HCT116 (cell line): ENCODE measurements around the gene FAM47E. TPM values are rescaled to one million over a fixed set of nuclear protein-coding genes. Genes with fewer than 3 reads are reported as not detected.

Experiments used
- ATAC-seq: fragments of 200-7000 bp; cut with Tn5 transposase; 2 replicates; pipeline ENCODE4 v1.9.1; 2020; ENCODE audit warnings: mild to moderate bottlenecking, moderate library complexity
- BruUV-seq: library from RNA; stranded (reverse); fragments of 400-500 nt; replicated peaks from 2 replicates; lab custom pipeline; 2021; lab: Mats Ljungman, UMichigan
- CTCF ChIA-PET: fragments of 300-600 bp; sonication (Branson Sonifier 250); formaldehyde crosslinking; loops from one replicate; lab custom pipeline; 2021; ENCODE audit warnings: antibody characterized with exemption; lab: Charles Lee
- POLR2A ChIA-PET: fragments of 300-600, 350-600 bp; sonication (Branson Sonifier 250); formaldehyde crosslinking; loops from one replicate; lab custom pipeline; 2021; ENCODE audit warnings: antibody characterized with exemption; lab: Charles Lee
- RAD21 ChIA-PET, 2 experiments: fragments of 300-600 bp; sonication (Branson Sonifier 250); formaldehyde crosslinking; loops; one replicate each; lab custom pipeline; 2023; ENCODE audit warnings: low total read pairs in 2 of 2; ENCODE audit not compliant: uncharacterized antibody in 2 of 2, unreplicated experiment in 2 of 2, low non-redundant PET in 1 of 2; lab: Charles Lee
- DNase-seq: peaks from one replicate; pipeline ENCODE4 v3.0.0-alpha.2; 2010; ENCODE audit warnings: low read depth, low spot score
- H2AFZ ChIP-seq: fragments of 200-600 bp; shearing (Covaris generic), sonication (generic); 2 replicates; pipeline ENCODE4 v1.6.1; 2017; ENCODE audit warnings: low read depth, mixed run types, mixed read lengths, antibody characterized with exemption, low read length; ENCODE audit not compliant: poor library complexity, severe bottlenecking
- H3K27ac ChIP-seq: 2 replicates; pipeline ENCODE4 v1.5.1; 2012; ENCODE audit warnings: low read depth, low read length
- H3K27me3 ChIP-seq: fragments of 200-600 bp; sonication (generic); 2 replicates; pipeline ENCODE4 v1.6.1; 2016; ENCODE audit warnings: mixed run types, low read length, mixed read lengths; ENCODE audit not compliant: insufficient read depth
- H3K36me3 ChIP-seq, 2 experiments: fragments of 200-500 bp in 1 of 2; fragments of 200-600 bp in 1 of 2; sonication (Bioruptor generic) in 1 of 2; sonication (generic) in 1 of 2; 2 replicates each; pipeline versions ENCODE4 v1.5.1 to v1.6.1; 2014 to 2016; ENCODE audit warnings: low read length in 2 of 2, inconsistent platforms in 1 of 2, mixed read lengths in 1 of 2, mixed run types in 1 of 2; ENCODE audit not compliant: insufficient read depth in 2 of 2, control insufficient read depth in 1 of 2
- H3K4me1 ChIP-seq, 2 experiments: fragments of 200-600 bp in 1 of 2; sonication (generic) in 1 of 2; 2 replicates each; pipeline versions ENCODE4 v1.5.1 to v1.6.1; 2012 to 2017; ENCODE audit warnings: low read length in 2 of 2, inconsistent platforms in 1 of 2, mild to moderate bottlenecking in 1 of 2, mixed read lengths in 1 of 2, mixed run types in 1 of 2, moderate library complexity in 1 of 2; ENCODE audit not compliant: insufficient read depth in 2 of 2, control insufficient read depth in 1 of 2
- H3K4me2 ChIP-seq: fragments of 200-600 bp; sonication (generic); 2 replicates; pipeline ENCODE4 v1.6.1; 2017; ENCODE audit warnings: mixed run types, low read length, mixed read lengths
- H3K4me3 ChIP-seq, 2 experiments: fragments of 200-600 bp in 1 of 2; sonication (generic) in 1 of 2; replicated peaks in 1 of 2; 2 replicates each; pipeline ENCODE4 v1.5.1; 2011 to 2016; ENCODE audit warnings: low read length in 2 of 2, control low read depth in 1 of 2, low read depth in 1 of 2, mild to moderate bottlenecking in 1 of 2, mixed read lengths in 1 of 2, mixed run types in 1 of 2
- H3K79me2 ChIP-seq: fragments of 200-600 bp; sonication (generic); 2 replicates; pipeline ENCODE4 v1.6.1; 2017; ENCODE audit warnings: mild to moderate bottlenecking, mixed run types, low read length, moderate library complexity, mixed read lengths; ENCODE audit not compliant: insufficient read depth
- H3K9ac ChIP-seq: fragments of 200-600 bp; sonication (generic); 2 replicates; pipeline ENCODE4 v1.6.1; 2016; ENCODE audit warnings: low read length, mixed read lengths
- H3K9me2 ChIP-seq: fragments of 200-600 bp; sonication (generic), shearing (Covaris generic); 2 replicates; pipeline ENCODE4 v1.6.1; 2017; ENCODE audit warnings: mixed run types, mild to moderate bottlenecking, moderate library complexity; ENCODE audit not compliant: insufficient read depth
- H3K9me3 ChIP-seq, 2 experiments: fragments of 200-500 bp in 1 of 2; fragments of 200-600 bp in 1 of 2; sonication (Bioruptor generic) in 1 of 2; sonication (generic) in 1 of 2; 2 replicates each; pipeline ENCODE4 v1.6.1; 2014 to 2017; ENCODE audit warnings: low read length in 2 of 2, mixed read lengths in 2 of 2, inconsistent platforms in 1 of 2, low read depth in 1 of 2, mild to moderate bottlenecking in 1 of 2, mixed run types in 1 of 2, moderate library complexity in 1 of 2; ENCODE audit not compliant: control insufficient read depth in 1 of 2, insufficient read depth in 1 of 2
- H4K20me1 ChIP-seq: fragments of 200-600 bp; sonication (generic), shearing (Covaris generic); 2 replicates; pipeline ENCODE4 v1.6.1; 2017; ENCODE audit warnings: mixed run types, mild to moderate bottlenecking, moderate library complexity; ENCODE audit not compliant: insufficient read depth
- CBX3 ChIP-seq: IDR thresholded peaks from 2 replicates; pipeline ENCODE4 v1.6.1; 2012; ENCODE audit warnings: low read depth
- CEBPB ChIP-seq: IDR thresholded peaks from 2 replicates; pipeline ENCODE4 v1.6.1; 2012; ENCODE audit warnings: low read depth
- EGR1 ChIP-seq: IDR thresholded peaks from 2 replicates; pipeline ENCODE4 v1.6.1; 2012; ENCODE audit warnings: low read depth
- ELF1 ChIP-seq: IDR thresholded peaks from 2 replicates; pipeline ENCODE4 v1.6.1; 2012; ENCODE audit warnings: low read depth, borderline replicate concordance
- EZH2 ChIP-seq: fragments of 200-600 bp; sonication (generic); IDR thresholded peaks from 2 replicates; pipeline ENCODE4 v1.6.1; 2017; ENCODE audit warnings: antibody characterized with exemption, mixed run types
- EZH2phosphoT487 ChIP-seq: fragments of 200-600 bp; IDR thresholded peaks from 2 replicates; pipeline ENCODE4 v1.6.1; 2018; ENCODE audit warnings: antibody characterized with exemption, borderline replicate concordance
- FOSL1 ChIP-seq: IDR thresholded peaks from 2 replicates; pipeline ENCODE4 v1.6.1; 2012; ENCODE audit warnings: low read depth
- JUND ChIP-seq: IDR thresholded peaks from 2 replicates; pipeline ENCODE4 v1.6.1; 2012
- MAX ChIP-seq: IDR thresholded peaks from 2 replicates; pipeline ENCODE4 v1.6.1; 2012
- POLR2AphosphoS5 ChIP-seq: IDR thresholded peaks from 2 replicates; pipeline ENCODE4 v1.6.1; 2011; ENCODE audit warnings: mild to moderate bottlenecking, low read depth, low read length, moderate library complexity
- RAD21 ChIP-seq: IDR thresholded peaks from 2 replicates; pipeline ENCODE4 v1.6.1; 2012; ENCODE audit warnings: low read depth, mild to moderate bottlenecking
- SIN3A ChIP-seq: IDR thresholded peaks from 2 replicates; pipeline ENCODE4 v1.6.1; 2012; ENCODE audit warnings: low read depth
- SP1 ChIP-seq: IDR thresholded peaks from 2 replicates; pipeline ENCODE4 v1.6.1; 2012; ENCODE audit warnings: low read depth
- SRF ChIP-seq: IDR thresholded peaks from 2 replicates; pipeline ENCODE4 v1.6.1; 2012; ENCODE audit warnings: low read depth
- TCF7L2 ChIP-seq: IDR thresholded peaks from 2 replicates; pipeline ENCODE4 v1.7.0; 2011; ENCODE audit warnings: borderline replicate concordance, inconsistent platforms; ENCODE audit not compliant: insufficient read depth, insufficient read length; ENCODE audit errors: extremely low read depth
- YY1 ChIP-seq: IDR thresholded peaks from 2 replicates; pipeline ENCODE4 v1.6.1; 2011; ENCODE audit warnings: low read length, low read depth, moderate library complexity, mild to moderate bottlenecking; ENCODE audit not compliant: insufficient replicate concordance; ENCODE audit errors: extremely low read depth
- ZBTB33 ChIP-seq: IDR thresholded peaks from 2 replicates; pipeline ENCODE4 v1.6.1; 2011; ENCODE audit warnings: mild to moderate bottlenecking, low read length, moderate library complexity; ENCODE audit not compliant: insufficient replicate concordance; ENCODE audit errors: extremely low read depth
- intact Hi-C: fragments of 100-400 bp; cut with micrococcal nuclease; formaldehyde crosslinking; loops from 2 replicates; pipeline ENCODE4 v1.10.0; 2022
- total RNA-seq: library from RNA; stranded (reverse); gene quantifications from one replicate; pipeline ENCODE4 v1.2.1, GENCODE V29; 2021; ENCODE audit not compliant: unreplicated experiment
- TF ChIP-seq, protein P1 (sequence below): IDR thresholded peaks from 2 replicates; pipeline ENCODE4 v1.6.1; 2012; ENCODE audit warnings: low read depth
- TF ChIP-seq, protein P2 (sequence below), 3 experiments: fragments of 200-600 bp in 1 of 3; sonication (generic) in 1 of 3; IDR thresholded peaks in 2 of 3; conservative IDR thresholded peaks in 1 of 3; 2 replicates each; pipeline ENCODE4 v1.5.1; 2012 to 2017; ENCODE audit warnings: low read depth in 2 of 3, low read length in 2 of 3, antibody characterized with exemption in 1 of 3, borderline replicate concordance in 1 of 3, control low read depth in 1 of 3, mild to moderate bottlenecking in 1 of 3, mixed read lengths in 1 of 3, mixed run types in 1 of 3, moderate library complexity in 1 of 3; ENCODE audit not compliant: insufficient read depth in 1 of 3
- TF ChIP-seq, protein P3 (sequence below): IDR thresholded peaks from 2 replicates; pipeline ENCODE4 v1.6.1; 2012

FAM47E gene
- total RNA-seq, 1 experiment from 2014 or later, result 0.91 TPM

DNA sequence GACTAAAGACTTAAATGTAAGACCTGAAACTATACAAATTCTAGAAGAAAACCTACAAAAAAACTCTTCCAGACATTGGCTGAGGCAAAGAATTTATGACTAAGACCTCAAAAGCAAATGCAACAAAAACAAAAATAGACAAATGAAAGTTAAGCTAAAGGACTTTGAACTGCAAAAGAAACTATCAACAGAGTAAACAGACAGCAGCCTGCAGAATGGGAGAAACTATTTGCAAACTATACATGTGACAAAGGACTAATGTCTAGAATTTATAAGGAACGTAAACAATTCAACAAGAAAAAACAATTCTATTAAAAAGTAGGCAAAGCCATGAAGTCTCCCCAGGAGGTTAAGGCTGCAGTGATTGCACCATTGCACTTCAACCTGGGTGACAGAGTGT, 9.1 kb downstream of the FAM47E start:
- no peak overlapping the region for H2AFZ ChIP-seq
- DNase-seq, result no peak
- no peaks in the 10 kb centered on the region for H3K4me1 ChIP-seq
- H3K79me2 ChIP-seq, result no peaks in the 10 kb centered on the region
- no peak overlapping the region for H3K9ac ChIP-seq
- H3K4me2 ChIP-seq, result no peak overlapping the region
- RAD21 ChIA-PET, result no interaction called here
- CTCF ChIA-PET, result no interaction called here
- H3K9me2 ChIP-seq, result no peaks in the 10 kb centered on the region
- intact Hi-C loops, result no loop called here
- no peaks in the 10 kb centered on the region for H3K36me3 ChIP-seq
- no TSS peak for BruUV-seq
- no peak overlapping the region for H3K27ac ChIP-seq
- TF ChIP-seq SP1, result no peak
- TF ChIP-seq POLR2AphosphoS5, result no peak
- TF ChIP-seq ELF1, result no peak
- no peak for TF ChIP-seq FOSL1
- TF ChIP-seq, protein P1, sequence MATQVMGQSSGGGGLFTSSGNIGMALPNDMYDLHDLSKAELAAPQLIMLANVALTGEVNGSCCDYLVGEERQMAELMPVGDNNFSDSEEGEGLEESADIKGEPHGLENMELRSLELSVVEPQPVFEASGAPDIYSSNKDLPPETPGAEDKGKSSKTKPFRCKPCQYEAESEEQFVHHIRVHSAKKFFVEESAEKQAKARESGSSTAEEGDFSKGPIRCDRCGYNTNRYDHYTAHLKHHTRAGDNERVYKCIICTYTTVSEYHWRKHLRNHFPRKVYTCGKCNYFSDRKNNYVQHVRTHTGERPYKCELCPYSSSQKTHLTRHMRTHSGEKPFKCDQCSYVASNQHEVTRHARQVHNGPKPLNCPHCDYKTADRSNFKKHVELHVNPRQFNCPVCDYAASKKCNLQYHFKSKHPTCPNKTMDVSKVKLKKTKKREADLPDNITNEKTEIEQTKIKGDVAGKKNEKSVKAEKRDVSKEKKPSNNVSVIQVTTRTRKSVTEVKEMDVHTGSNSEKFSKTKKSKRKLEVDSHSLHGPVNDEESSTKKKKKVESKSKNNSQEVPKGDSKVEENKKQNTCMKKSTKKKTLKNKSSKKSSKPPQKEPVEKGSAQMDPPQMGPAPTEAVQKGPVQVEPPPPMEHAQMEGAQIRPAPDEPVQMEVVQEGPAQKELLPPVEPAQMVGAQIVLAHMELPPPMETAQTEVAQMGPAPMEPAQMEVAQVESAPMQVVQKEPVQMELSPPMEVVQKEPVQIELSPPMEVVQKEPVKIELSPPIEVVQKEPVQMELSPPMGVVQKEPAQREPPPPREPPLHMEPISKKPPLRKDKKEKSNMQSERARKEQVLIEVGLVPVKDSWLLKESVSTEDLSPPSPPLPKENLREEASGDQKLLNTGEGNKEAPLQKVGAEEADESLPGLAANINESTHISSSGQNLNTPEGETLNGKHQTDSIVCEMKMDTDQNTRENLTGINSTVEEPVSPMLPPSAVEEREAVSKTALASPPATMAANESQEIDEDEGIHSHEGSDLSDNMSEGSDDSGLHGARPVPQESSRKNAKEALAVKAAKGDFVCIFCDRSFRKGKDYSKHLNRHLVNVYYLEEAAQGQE, result no peak
- TF ChIP-seq, protein P2, sequence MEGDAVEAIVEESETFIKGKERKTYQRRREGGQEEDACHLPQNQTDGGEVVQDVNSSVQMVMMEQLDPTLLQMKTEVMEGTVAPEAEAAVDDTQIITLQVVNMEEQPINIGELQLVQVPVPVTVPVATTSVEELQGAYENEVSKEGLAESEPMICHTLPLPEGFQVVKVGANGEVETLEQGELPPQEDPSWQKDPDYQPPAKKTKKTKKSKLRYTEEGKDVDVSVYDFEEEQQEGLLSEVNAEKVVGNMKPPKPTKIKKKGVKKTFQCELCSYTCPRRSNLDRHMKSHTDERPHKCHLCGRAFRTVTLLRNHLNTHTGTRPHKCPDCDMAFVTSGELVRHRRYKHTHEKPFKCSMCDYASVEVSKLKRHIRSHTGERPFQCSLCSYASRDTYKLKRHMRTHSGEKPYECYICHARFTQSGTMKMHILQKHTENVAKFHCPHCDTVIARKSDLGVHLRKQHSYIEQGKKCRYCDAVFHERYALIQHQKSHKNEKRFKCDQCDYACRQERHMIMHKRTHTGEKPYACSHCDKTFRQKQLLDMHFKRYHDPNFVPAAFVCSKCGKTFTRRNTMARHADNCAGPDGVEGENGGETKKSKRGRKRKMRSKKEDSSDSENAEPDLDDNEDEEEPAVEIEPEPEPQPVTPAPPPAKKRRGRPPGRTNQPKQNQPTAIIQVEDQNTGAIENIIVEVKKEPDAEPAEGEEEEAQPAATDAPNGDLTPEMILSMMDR (IDR thresholded peaks at IDR 0.05 in 2 of 3, conservative IDR thresholded peaks at IDR 0.05 in 1 of 3; ENCODE audit: borderline replicate concordance in 1 of 3, insufficient read depth in 1 of 3, low read depth in 2 of 3, low read length in 2 of 3), result no peak
- TF ChIP-seq RAD21, result no peak
- TF ChIP-seq MAX, result no peak
- no peak for TF ChIP-seq EGR1
- TF ChIP-seq TCF7L2, result no peak
- no peak for TF ChIP-seq ZBTB33
- TF ChIP-seq EZH2, result no peak
- no peak for TF ChIP-seq EZH2phosphoT487
- TF ChIP-seq JUND, result no peak
- TF ChIP-seq SIN3A, result no peak
- no peak for TF ChIP-seq YY1
- TF ChIP-seq SRF, result no peak
- TF ChIP-seq CBX3, result no peak
- TF ChIP-seq, protein P3, sequence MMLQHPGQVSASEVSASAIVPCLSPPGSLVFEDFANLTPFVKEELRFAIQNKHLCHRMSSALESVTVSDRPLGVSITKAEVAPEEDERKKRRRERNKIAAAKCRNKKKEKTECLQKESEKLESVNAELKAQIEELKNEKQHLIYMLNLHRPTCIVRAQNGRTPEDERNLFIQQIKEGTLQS, result no peak
- no peak for TF ChIP-seq CEBPB
- ATAC-seq, result no peak
- H4K20me1 ChIP-seq, result no peaks in the 10 kb centered on the region
- POLR2A ChIA-PET, result no interaction called here
- H3K27me3 ChIP-seq, result no peaks in the 10 kb centered on the region
- H3K9me3 ChIP-seq, result no peaks in the 10 kb centered on the region
- H3K4me3 ChIP-seq, result no peak overlapping the region
